ENCODE measurements around the gene CAMK1D.

Gene CAMK1D

GRCh38 chr10:12750526-12751201 lies 401.3 kb downstream of the CAMK1D start:
- TF ChIP-seq CTCF (IDR thresholded peaks at IDR 0.05): no peak

- no peak for TF ChIP-seq CTCF (IDR thresholded peaks at IDR 0.05)
These were observed 405.7 kb downstream of the CAMK1D start for GRCh38 chr10:12755075-12755474.

GRCh38 chr10:12757351-12757750 lies 408.0 kb downstream of the CAMK1D start:
- TF ChIP-seq CTCF (IDR thresholded peaks at IDR 0.05): no peak

GRCh38 chr10:12758271-12758670 lies 408.9 kb downstream of the CAMK1D start:
- no peak for TF ChIP-seq CTCF (IDR thresholded peaks at IDR 0.05)

- TF ChIP-seq CTCF (IDR thresholded peaks at IDR 0.05): no peak
These were observed 416.9 kb downstream of the CAMK1D start for GRCh38 chr10:12766223-12766622.

GRCh38 chr10:12768156-12769100 lies 419.1 kb downstream of the CAMK1D start:
- no peak for TF ChIP-seq CTCF (IDR thresholded peaks at IDR 0.05)

- no peak for TF ChIP-seq CTCF (IDR thresholded peaks at IDR 0.05)
These were observed 420.1 kb downstream of the CAMK1D start for GRCh38 chr10:12769323-12770044.
